HG03432 (cell line): Measurements from ENCODE around the gene ST6GALNAC5.
"Not testable (repeated sequence)": the region's sequence is repeated elsewhere in the genome, so short reads cannot be mapped to it uniquely, and the experiment has no call there.

Source experiments
- ATAC-seq: cut with Tn5 transposase; IDR thresholded peaks from one replicate; pipeline ENCODE4 v1.9.1; 2021; ENCODE audit warnings: mild to moderate bottlenecking, moderate library complexity; ENCODE audit not compliant: unreplicated experiment

ST6GALNAC5 gene

GRCh38 chr1:76867342-76868130, at the start of gene ST6GALNAC5:
TSS of gene ST6GALNAC5 (plus strand) at chr1:76867480.
- ATAC-seq: no peak

- ATAC-seq: no peak
Observed at GRCh38 chr1:76820028-76820427, 47.3 kb upstream of the ST6GALNAC5 start.

GRCh38 chr1:76822961-76823360, 44.3 kb upstream of the ST6GALNAC5 start:
- not testable (repeated sequence) for ATAC-seq

DNA sequence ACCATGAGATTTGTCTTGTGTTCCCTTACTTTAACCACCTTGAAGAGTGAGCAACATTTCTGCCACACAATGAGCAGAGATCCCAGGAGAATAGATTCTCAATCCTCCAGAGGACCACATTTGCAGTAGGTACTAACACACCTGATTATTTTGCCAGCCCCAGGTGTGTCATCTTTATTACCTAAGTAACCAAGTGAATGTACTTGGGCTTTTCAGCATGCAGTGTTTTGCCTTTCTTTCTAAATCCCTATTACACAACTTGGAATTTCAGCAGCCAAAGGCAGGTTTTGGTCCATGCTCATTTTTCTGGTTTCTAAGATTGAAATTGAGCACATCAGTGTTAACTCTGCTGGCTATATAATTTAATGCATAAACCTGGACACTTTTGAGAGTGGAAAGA, 43.2 kb upstream of the ST6GALNAC5 start:
- ATAC-seq: no peak

DNA sequence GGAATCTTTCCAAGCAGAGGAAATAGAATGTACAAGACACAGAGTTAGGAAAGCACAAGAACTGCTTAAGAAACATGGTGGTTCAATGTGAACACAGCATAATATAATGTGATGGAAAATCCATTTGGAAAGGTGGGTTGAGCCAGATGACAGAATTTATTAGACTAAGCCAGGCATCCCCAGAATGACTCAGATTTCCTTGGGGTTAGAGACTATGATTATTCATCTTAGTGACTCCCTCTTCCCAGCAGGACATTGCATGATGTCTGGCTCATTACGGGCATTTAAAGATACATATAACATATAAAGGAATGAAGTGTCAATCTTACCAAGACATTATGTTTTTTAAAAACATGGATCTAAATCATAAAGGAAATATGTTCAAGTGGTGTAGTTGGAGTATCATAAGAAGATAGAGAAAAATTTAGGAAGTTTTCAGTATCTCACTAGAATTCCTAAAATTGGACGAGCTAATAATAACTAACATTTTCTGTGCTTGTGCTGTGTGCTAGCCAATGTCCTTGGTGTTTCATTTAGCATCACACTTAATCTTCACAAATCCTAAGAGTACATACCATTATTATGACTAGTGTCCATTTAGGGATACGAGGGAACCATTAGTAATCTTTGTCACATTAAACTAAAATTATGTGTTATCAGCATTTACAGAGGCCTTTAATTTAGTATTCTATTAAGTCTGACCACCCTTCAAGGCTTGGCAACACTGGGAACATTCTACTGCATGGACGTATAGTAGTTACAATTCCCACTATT, 41.0 kb upstream of the ST6GALNAC5 start:
- no peak for ATAC-seq

GRCh38 chr1:76827066-76827465, 40.2 kb upstream of the ST6GALNAC5 start:
- no peak for ATAC-seq

DNA sequence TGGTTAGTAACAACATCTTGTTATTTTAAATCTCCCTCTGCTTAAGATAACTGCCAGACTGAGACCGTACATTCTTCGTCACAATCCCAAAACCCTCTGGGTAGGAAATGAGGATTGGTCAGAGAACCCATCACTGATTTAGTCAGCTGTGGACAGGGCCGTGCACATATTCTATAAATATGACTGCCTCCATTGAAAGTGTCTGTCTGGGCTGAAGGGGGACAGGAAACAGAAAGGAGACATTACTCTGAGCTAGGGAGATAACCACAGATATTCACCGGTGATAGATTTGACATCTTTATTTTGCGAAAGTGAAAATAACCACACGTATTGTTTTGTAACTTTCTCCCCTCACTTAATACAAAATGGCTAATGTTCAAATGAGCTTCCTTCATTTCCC, 36.9 kb upstream of the ST6GALNAC5 start:
- ATAC-seq: peak; percentile 91

GRCh38 chr1:76832521-76832920, 34.8 kb upstream of the ST6GALNAC5 start:
- ATAC-seq: no peak

GRCh38 chr1:76833151-76833550, 34.1 kb upstream of the ST6GALNAC5 start:
- ATAC-seq: no peak

GRCh38 chr1:76833856-76834255, 33.4 kb upstream of the ST6GALNAC5 start:
- ATAC-seq: no peak

GRCh38 chr1:76835203-76835602, 32.1 kb upstream of the ST6GALNAC5 start:
- ATAC-seq: no peak

DNA sequence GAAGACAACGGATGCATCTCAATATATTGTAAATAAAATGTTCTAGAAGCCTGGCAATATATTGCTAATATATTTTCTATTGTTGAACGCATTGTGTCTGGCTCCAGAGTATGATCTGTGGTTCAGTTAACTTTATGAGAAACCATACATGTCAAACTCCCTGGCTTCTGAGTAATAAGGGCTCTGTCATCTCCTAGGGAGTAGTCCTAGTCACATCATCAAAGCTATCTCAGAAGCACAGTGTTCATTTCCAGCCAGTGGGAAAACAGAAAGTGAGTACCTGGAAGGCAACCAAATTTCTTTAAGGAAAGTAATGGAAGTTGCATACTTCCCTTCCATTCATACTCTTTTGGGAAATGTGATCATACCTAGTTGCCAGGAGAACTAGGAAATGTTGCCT, 27.0 kb upstream of the ST6GALNAC5 start:
- ATAC-seq: no peak

- no peak for ATAC-seq
Observed at GRCh38 chr1:76841460-76841859, 25.8 kb upstream of the ST6GALNAC5 start.

DNA sequence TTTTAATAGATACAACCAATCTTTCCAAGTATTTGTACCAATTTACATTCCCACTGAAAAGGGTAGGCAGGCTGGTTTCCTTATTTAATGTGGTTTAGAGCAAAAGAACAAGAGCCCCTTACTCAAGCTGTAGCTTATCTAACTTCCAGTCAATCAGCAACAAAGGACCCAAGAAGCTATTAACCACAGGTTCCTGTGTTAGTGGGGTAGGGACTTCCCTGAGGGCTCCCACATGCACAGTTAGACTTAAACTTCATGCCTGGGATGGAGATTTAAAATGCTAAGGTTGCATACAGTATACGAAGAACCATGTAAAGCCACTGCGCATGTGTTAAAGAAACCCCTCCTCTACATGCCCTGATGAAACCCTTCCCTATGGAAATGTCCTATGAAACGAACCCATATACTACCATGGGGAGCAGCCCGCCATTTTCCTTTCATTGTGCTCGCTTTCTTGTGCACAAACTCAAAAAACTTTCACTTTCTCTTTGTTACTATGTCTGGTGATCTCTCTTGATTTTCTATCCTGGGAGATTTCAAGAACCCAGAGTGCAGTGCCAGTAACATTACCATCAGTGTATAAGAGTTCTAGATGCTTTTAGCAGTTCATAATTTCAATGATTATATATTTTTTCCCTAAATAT, 23.3 kb upstream of the ST6GALNAC5 start:
- ATAC-seq: peak; percentile 48

DNA sequence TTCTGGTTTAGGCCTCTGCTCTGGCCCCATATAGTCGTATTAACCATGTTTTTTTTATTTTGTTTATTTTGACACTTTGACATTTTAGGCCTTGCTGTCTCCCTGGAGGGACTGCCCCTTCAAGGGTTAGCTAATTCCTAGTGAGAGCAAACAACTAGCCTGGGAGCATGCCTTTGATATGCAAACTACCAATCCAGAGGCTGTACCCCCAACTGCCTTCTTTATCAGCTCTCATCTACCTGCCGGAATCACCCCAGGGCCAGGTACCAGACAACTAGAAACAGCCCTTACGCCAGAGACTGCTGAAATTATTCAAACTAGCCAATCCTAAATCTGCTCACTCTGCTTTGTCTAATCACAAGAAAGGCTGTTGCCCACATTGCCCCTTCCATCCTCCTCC, 13.0 kb upstream of the ST6GALNAC5 start:
- ATAC-seq: no peak

DNA sequence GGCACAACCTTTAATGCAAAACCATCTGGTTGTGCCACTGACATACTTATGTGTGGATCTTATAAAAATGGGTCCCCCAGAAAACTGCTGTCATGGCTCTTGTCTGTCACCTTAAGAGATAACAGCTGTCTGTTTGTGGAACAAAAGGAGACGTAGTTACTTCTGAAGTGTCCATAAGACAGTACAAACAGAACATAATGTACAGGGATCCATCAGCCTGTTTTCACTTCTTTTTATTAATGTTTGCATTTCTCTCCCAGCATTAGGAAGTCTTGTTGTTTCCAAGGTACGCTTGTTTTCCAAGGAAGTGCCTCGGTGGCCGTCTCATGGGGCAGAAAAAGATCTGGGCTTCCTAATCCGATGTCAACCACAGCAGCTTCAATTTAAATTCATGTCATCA, 11.2 kb upstream of the ST6GALNAC5 start:
- no peak for ATAC-seq

GRCh38 chr1:76857138-76857537, 10.1 kb upstream of the ST6GALNAC5 start:
- ATAC-seq: no peak

GRCh38 chr1:76857973-76858372, 9.3 kb upstream of the ST6GALNAC5 start:
- no peak for ATAC-seq

DNA sequence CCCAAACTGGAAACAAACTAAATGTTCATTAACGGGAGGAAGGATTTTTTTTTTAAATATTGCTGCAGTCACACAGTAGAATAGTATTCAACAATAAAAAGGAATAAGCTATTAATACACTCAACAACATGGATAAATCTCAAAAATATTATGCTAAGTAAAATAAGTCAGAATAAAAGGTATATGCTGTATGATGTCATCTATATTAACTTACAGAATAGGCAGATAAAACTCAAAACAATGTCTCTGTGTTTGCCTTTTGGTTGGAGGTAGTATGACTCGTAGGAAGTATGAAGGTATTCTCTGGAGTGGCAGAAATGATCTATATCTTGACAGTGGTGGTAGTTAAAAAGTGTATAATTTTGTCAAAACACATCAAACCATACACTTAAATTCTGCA, 6.1 kb upstream of the ST6GALNAC5 start:
- no peak for ATAC-seq

GRCh38 chr1:76862447-76862846, 4.8 kb upstream of the ST6GALNAC5 start:
- ATAC-seq: no peak

DNA sequence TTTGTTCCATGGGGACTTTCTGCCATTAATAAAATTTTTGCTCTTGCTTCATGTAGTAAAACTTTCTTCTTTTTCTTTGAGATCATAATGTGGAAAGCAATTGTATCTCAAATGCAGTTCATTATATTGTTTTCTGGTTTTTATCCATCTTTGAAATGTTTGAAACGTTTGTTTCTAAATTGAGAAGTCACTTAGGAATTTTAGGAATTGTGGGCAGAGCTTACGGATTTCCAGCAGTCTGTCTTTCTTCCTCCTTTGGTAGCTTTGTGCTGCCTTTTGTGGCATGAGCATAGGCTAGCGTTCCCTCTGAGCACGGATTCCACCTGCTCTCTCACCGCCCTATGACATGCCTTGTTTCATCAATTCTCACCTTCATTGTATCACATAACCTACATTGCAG, 2.9 kb upstream of the ST6GALNAC5 start:
- no peak for ATAC-seq
